Measurements from ENCODE around the gene ATG7. TPM values are rescaled to one million over a fixed set of nuclear protein-coding genes. Genes with fewer than 3 reads are reported as not detected.

The ATG7 gene
- total RNA-seq, 1 donor from 2014 or later, result 51.7 TPM

GRCh38 chr3:11476735-11477144 is 204.5 kb downstream of the ATG7 start:
- CTCF ChIA-PET, result no interaction called here
- no peak for ATAC-seq (ENCODE audit: low read depth)
- no peak for TF ChIP-seq CTCF (IDR thresholded peaks at IDR 0.05)
- Mint-ChIP-seq H3K9me3 (no peaks in the 10 kb centered on the region), H3K27ac (no peak overlapping the region), H3K27me3 (no peaks in the 10 kb centered on the region), H3K4me3 (no peak overlapping the region), H3K4me1 (no peaks in the 10 kb centered on the region), H3K36me3 (ENCODE audit: low read depth) (no peaks in the 10 kb centered on the region)
- POLR2A ChIA-PET, result no interaction called here
- intact Hi-C loops (cut with micrococcal nuclease), result no loop called here
- no peak for DNase-seq

- DNase-seq (no peak), ATAC-seq (ENCODE audit: low read depth) (no peak)
- no peaks in the 10 kb centered on the region for H3K4me1 Mint-ChIP-seq
- intact Hi-C loops (cut with micrococcal nuclease), result no loop called here
- no peaks in the 10 kb centered on the region for H3K27me3 Mint-ChIP-seq
- H3K27ac Mint-ChIP-seq, result no peak overlapping the region
- H3K36me3 Mint-ChIP-seq (ENCODE audit: low read depth), result no peaks in the 10 kb centered on the region
- ChIA-PET POLR2A (no interaction called here), CTCF (no interaction called here)
- H3K9me3 Mint-ChIP-seq, result no peaks in the 10 kb centered on the region
- TF ChIP-seq CTCF (IDR thresholded peaks at IDR 0.05), result no peak
- H3K4me3 Mint-ChIP-seq, result no peak overlapping the region
These were observed 205.3 kb downstream of the ATG7 start for GRCh38 chr3:11477407-11477911.

- ChIA-PET POLR2A (no interaction called here), CTCF (no interaction called here)
- ATAC-seq (ENCODE audit: low read depth), result no peak
- Mint-ChIP-seq H3K4me3 (no peak overlapping the region), H3K9me3 (no peaks in the 10 kb centered on the region), H3K27ac (no peak overlapping the region), H3K36me3 (ENCODE audit: low read depth) (no peaks in the 10 kb centered on the region), H3K27me3 (no peaks in the 10 kb centered on the region), H3K4me1 (no peaks in the 10 kb centered on the region)
- no peak for DNase-seq
- TF ChIP-seq CTCF (IDR thresholded peaks at IDR 0.05), result no peak
- intact Hi-C loops (cut with micrococcal nuclease), result no loop called here
These were observed 206.0 kb downstream of the ATG7 start for GRCh38 chr3:11478167-11478566.

GRCh38 chr3:11479221-11479620 is 207.0 kb downstream of the ATG7 start:
- CTCF ChIA-PET, result interaction anchor here (0.6 to 0.7 kb wide), 2 partner anchors 119 to 497 kb away, joined by 3 read pairs; no protein-coding TSS in a partner anchor

GRCh38 chr3:11480663-11481298 is 208.6 kb downstream of the ATG7 start:
- intact Hi-C loops (cut with micrococcal nuclease), result no loop called here
- CTCF ChIA-PET, result no interaction called here
- Mint-ChIP-seq H3K27ac (no peak overlapping the region), H3K36me3 (ENCODE audit: low read depth) (peaks cover 5% of the 10 kb centered on the region), H3K27me3 (no peaks in the 10 kb centered on the region), H3K9me3 (no peaks in the 10 kb centered on the region), H3K4me3 (no peak overlapping the region), H3K4me1 (no peaks in the 10 kb centered on the region)
- POLR2A ChIA-PET, result no interaction called here
- no peak for DNase-seq
- TF ChIP-seq CTCF (IDR thresholded peaks at IDR 0.05), result no peak
- ATAC-seq (ENCODE audit: low read depth), result no peak

More at GRCh38 chr3:11479221-11479620, 207.0 kb downstream of the ATG7 start:
- Mint-ChIP-seq H3K27ac (no peak overlapping the region), H3K4me1 (no peaks in the 10 kb centered on the region), H3K36me3 (ENCODE audit: low read depth) (no peaks in the 10 kb centered on the region), H3K4me3 (no peak overlapping the region), H3K27me3 (no peaks in the 10 kb centered on the region), H3K9me3 (no peaks in the 10 kb centered on the region)
- ATAC-seq (ENCODE audit: low read depth), result no peak
- no peak for DNase-seq
- POLR2A ChIA-PET, result no interaction called here
- TF ChIP-seq CTCF (IDR thresholded peaks at IDR 0.05), result no peak
- intact Hi-C loops (cut with micrococcal nuclease), result no loop called here

Measured in activated B cell treated with CpG ODN at 0.5 μM for 24 hours (primary cell).